CD14-positive monocyte (primary cell): Measurements from ENCODE around the gene MDH1B. TPM values are rescaled to one million over a fixed set of nuclear protein-coding genes. Genes with fewer than 3 reads are reported as not detected.
"Not testable (repeated sequence)": the region's sequence is repeated elsewhere in the genome, so short reads cannot be mapped to it uniquely, and the experiment has no call there.

Source experiments
- DNase-seq, 3 donors: peaks; one replicate each; pipeline ENCODE4 v3.0.0-alpha.2; 2011 to 2022
- H2AFZ ChIP-seq: 2 replicates; pipeline ENCODE4 v1.6.0; 2012; ENCODE audit warnings: mild to moderate bottlenecking, low read depth, low read length, inconsistent platforms; ENCODE audit not compliant: insufficient read depth, poor library complexity, severe bottlenecking
- H3K27ac ChIP-seq, 2 donors: 1 replicate in 1 of 2; 2 replicates in 1 of 2; pipeline ENCODE4 v1.5.1; 2012 to 2013; ENCODE audit warnings: low read length in 2 of 2, control low read depth in 1 of 2, inconsistent platforms in 1 of 2, low read depth in 1 of 2, mild to moderate bottlenecking in 1 of 2
- H3K27me3 ChIP-seq, 2 donors: one replicate each; pipeline versions ENCODE4 v1.6.0 to v1.6.1; 2011 to 2013; ENCODE audit warnings: low read length in 2 of 2; ENCODE audit not compliant: control insufficient read depth in 2 of 2, insufficient read depth in 2 of 2
- H3K36me3 ChIP-seq, 2 donors: replicated peaks in 1 of 2; 1 replicate in 1 of 2; 2 replicates in 1 of 2; pipeline versions ENCODE4 v1.5.1 to v1.6.1; 2012 to 2013; ENCODE audit warnings: low read length in 2 of 2, control low read depth in 1 of 2, inconsistent platforms in 1 of 2, mild to moderate bottlenecking in 1 of 2; ENCODE audit not compliant: insufficient read depth in 2 of 2, control insufficient read depth in 1 of 2
- H3K4me1 ChIP-seq, 2 donors: 1 replicate in 1 of 2; 2 replicates in 1 of 2; pipeline versions ENCODE4 v1.5.1 to v1.6.1; 2012 to 2013; ENCODE audit warnings: low read length in 2 of 2, control low read depth in 1 of 2, inconsistent platforms in 1 of 2, mild to moderate bottlenecking in 1 of 2, moderate library complexity in 1 of 2; ENCODE audit not compliant: insufficient read depth in 2 of 2, control insufficient read depth in 1 of 2
- H3K4me2 ChIP-seq: replicated peaks from 2 replicates; pipeline ENCODE3; 2012; ENCODE audit warnings: low read length, moderate library complexity, mild to moderate bottlenecking; ENCODE audit not compliant: poor library complexity, severe bottlenecking; ENCODE audit errors: extremely low read depth
- H3K4me3 ChIP-seq, 3 experiments: fragments of 200-600 bp in 1 of 3; sonication (generic) in 1 of 3; replicated peaks in 1 of 3; 1 replicate in 2 of 3; 2 replicates in 1 of 3; pipeline ENCODE4 v1.5.1; 2011 to 2013; ENCODE audit warnings: low read length in 3 of 3, mild to moderate bottlenecking in 3 of 3, control low read depth in 2 of 3, low read depth in 2 of 3, inconsistent platforms in 1 of 3, moderate library complexity in 1 of 3
- H3K79me2 ChIP-seq: 2 replicates; pipeline ENCODE4 v1.6.0; 2012; ENCODE audit warnings: mild to moderate bottlenecking, control low read depth, inconsistent platforms, low read length, moderate library complexity; ENCODE audit not compliant: insufficient read depth
- H3K9ac ChIP-seq: 2 replicates; pipeline ENCODE4 v1.6.0; 2017; ENCODE audit warnings: low read length, mild to moderate bottlenecking; ENCODE audit not compliant: insufficient read depth, poor library complexity, severe bottlenecking
- H3K9me3 ChIP-seq, 2 donors: replicated peaks in 1 of 2; 1 replicate in 1 of 2; 2 replicates in 1 of 2; pipeline versions ENCODE4 v1.5.1 to v1.6.1; 2012 to 2013; ENCODE audit warnings: low read length in 2 of 2, control low read depth in 1 of 2; ENCODE audit not compliant: control insufficient read depth in 1 of 2, insufficient read depth in 1 of 2
- H4K20me1 ChIP-seq: 2 replicates; pipeline ENCODE4 v1.6.0; 2012; ENCODE audit warnings: mild to moderate bottlenecking, low read length, control low read depth, moderate library complexity; ENCODE audit not compliant: insufficient read depth
- H3K27ac Mint-ChIP-seq, 7 donors: one replicate each; pipeline ENCODE4 v1.8.0; 2020; ENCODE audit warnings: mild to moderate bottlenecking in 7 of 7, mixed read lengths in 7 of 7, moderate library complexity in 6 of 7, inconsistent platforms in 2 of 7
- H3K27me3 Mint-ChIP-seq, 3 donors: one replicate each; pipeline ENCODE4 v1.8.0; 2021 to 2022; ENCODE audit warnings: low read depth in 3 of 3, mild to moderate bottlenecking in 3 of 3, mixed read lengths in 3 of 3, moderate library complexity in 3 of 3, inconsistent platforms in 1 of 3
- H3K36me3 Mint-ChIP-seq, 2 donors: one replicate each; pipeline ENCODE4 v1.8.0; 2020; ENCODE audit warnings: mixed read lengths in 2 of 2, inconsistent platforms in 1 of 2, mild to moderate bottlenecking in 1 of 2
- H3K4me1 Mint-ChIP-seq: one replicate; pipeline ENCODE4 v1.8.0; 2020; ENCODE audit warnings: mild to moderate bottlenecking, mixed read lengths
- H3K4me3 Mint-ChIP-seq, 2 donors: one replicate each; pipeline ENCODE4 v1.8.0; 2020; ENCODE audit warnings: mild to moderate bottlenecking in 2 of 2, mixed read lengths in 2 of 2, moderate library complexity in 1 of 2
- H3K9me3 Mint-ChIP-seq, 7 donors: one replicate each; pipeline ENCODE4 v1.8.0; 2020 to 2022; ENCODE audit warnings: mixed read lengths in 7 of 7, mild to moderate bottlenecking in 6 of 7, moderate library complexity in 6 of 7, inconsistent platforms in 2 of 7
- WGBS: methylation state at CpG from one replicate; pipeline ENCODE4 v1.1.5; 2013; ENCODE audit warnings: missing lambda C conversion rate; ENCODE audit not compliant: insufficient coverage; 5-methylcytosine and 5-hydroxymethylcytosine counted together
- intact Hi-C, 2 donors: fragments of 100-400 bp; cut with micrococcal nuclease; formaldehyde crosslinking; loops; one replicate each; pipeline versions ENCODE4 v1.15.0 to v1.15.1; 2023
- polyA minus RNA-seq: library from RNA; depleted of rRNA, polyadenylated mRNA; stranded (reverse); fragments of >200 nt; gene quantifications from 2 replicates; pipeline ENCODE4 v1.2.3, GENCODE V29; 2012
- polyA plus RNA-seq, 3 donors: library from polyadenylated mRNA; depleted of rRNA in 1 of 3; unstranded in 2 of 3; stranded (reverse) in 1 of 3; fragments of 300-500 nt in 2 of 3; fragments of >200 nt in 1 of 3; fragmentation: Illumina TruSeq in 2 of 3; gene quantifications; 1 replicate in 2 of 3; 2 replicates in 1 of 3; pipeline ENCODE4 v1.2.3, GENCODE V29; 2012 to 2021
- total RNA-seq, 12 experiments: library from RNA in 1 of 12; stranded (reverse) in 1 of 12; fragments of 120-200 nt in 1 of 12; gene quantifications; one replicate each; pipeline ENCODE4 v1.2.4 and lab custom pipeline; 2013 to 2026; ENCODE audit warnings: mixed read lengths in 6 of 12, inconsistent platforms in 1 of 12
- TF ChIP-seq, protein P1 (sequence below): fragments of 200-600 bp; IDR thresholded peaks from one replicate; pipeline ENCODE4 v1.8.0; 2022; ENCODE audit warnings: antibody characterized with exemption, mild to moderate bottlenecking

MDH1B gene
- 0.06 TPM for total RNA-seq (2013)
- polyA plus RNA-seq, result not detected
- not detected in 2 replicates for polyA minus RNA-seq
- total RNA-seq (lab: John Stamatoyannopoulos, UW), result 0 to 1.5 (median 0.25) reads per million in 11 experiments

- peaks cover 24% of the 10 kb centered on the region for H3K79me2 ChIP-seq
- TF ChIP-seq, protein P1, sequence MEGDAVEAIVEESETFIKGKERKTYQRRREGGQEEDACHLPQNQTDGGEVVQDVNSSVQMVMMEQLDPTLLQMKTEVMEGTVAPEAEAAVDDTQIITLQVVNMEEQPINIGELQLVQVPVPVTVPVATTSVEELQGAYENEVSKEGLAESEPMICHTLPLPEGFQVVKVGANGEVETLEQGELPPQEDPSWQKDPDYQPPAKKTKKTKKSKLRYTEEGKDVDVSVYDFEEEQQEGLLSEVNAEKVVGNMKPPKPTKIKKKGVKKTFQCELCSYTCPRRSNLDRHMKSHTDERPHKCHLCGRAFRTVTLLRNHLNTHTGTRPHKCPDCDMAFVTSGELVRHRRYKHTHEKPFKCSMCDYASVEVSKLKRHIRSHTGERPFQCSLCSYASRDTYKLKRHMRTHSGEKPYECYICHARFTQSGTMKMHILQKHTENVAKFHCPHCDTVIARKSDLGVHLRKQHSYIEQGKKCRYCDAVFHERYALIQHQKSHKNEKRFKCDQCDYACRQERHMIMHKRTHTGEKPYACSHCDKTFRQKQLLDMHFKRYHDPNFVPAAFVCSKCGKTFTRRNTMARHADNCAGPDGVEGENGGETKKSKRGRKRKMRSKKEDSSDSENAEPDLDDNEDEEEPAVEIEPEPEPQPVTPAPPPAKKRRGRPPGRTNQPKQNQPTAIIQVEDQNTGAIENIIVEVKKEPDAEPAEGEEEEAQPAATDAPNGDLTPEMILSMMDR, result no peak
- no peaks in the 10 kb centered on the region for H3K9me3 ChIP-seq
- H3K4me3 ChIP-seq, result peak within 1 kb of the TSS; percentile 68 to 88 (median 69)
- peak within 1 kb of the TSS; percentile 91 for H3K9ac ChIP-seq
- H3K27me3 ChIP-seq, result no peaks in the 10 kb centered on the region
- DNase-seq, result peak; percentile 93 to 96 (median 94)
- peak within 1 kb of the TSS; percentile 89 to 93 for H3K4me3 Mint-ChIP-seq
- peak within 1 kb of the TSS; percentile 84 for H2AFZ ChIP-seq
- WGBS, result 0% methylated on average over 44 of the region's 46 CpGs
- no peaks in the 10 kb centered on the region for H3K9me3 Mint-ChIP-seq
- peaks cover 18 to 22% of the 10 kb centered on the region in 2 donors for H3K36me3 Mint-ChIP-seq
- peaks cover 0 to 2% (median 0%) of the 10 kb centered on the region in 3 donors for H3K27me3 Mint-ChIP-seq
- H3K36me3 ChIP-seq, result peaks cover 8 to 36% of the 10 kb centered on the region in 2 donors
- intact Hi-C loops, result loop anchor here in 1 of 2 donors (10.0 kb wide), 1 partner anchor 1489 kb away; the partner anchor contains the start of gene IDH1
- H3K27ac Mint-ChIP-seq, result peak within 1 kb of the TSS in 6 of 7 donors; percentile 97 to 99 (median 98)
- peak within 1 kb of the TSS; percentile 73 for H3K4me2 ChIP-seq
- no peaks in the 10 kb centered on the region for H4K20me1 ChIP-seq
- peak within 1 kb of the TSS; percentile 81 to 99 for H3K27ac ChIP-seq
- peaks cover 10% of the 10 kb centered on the region for H3K4me1 Mint-ChIP-seq
- H3K4me1 ChIP-seq, result peaks cover 13 to 15% of the 10 kb centered on the region in 2 donors
Observed at GRCh38 chr2:206765242-206766056, at the start of gene MDH1B, which contains the start of gene FASTKD2. Gene MDH1B, minus strand, starts transcription at chr2:206765328. Its CDS starts 57 bp downstream, at chr2:206765271. Gene FASTKD2, plus strand, starts transcription at chr2:206765606. Its CDS starts 1,088 bp downstream, at chr2:206766694.

DNA sequence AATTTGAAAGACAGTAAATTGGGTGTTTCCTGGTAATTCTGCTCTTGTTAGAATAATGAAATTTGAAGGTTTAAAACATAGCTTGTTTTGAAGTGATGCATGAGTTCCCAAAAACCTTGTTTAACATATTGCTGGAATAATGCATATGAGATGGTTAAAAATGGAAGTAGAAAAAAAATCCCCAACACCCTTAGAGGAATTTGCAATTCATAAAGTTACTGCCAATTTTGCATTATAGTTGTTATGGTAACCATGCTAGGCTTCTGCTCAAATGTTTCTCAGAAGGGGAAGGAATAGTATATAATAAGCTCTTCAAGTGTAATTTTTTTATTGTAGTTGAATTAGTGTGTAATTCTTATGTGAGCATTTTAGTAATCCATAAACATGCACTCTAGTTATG is 49.4 kb upstream of the MDH1B start:
- Histone ChIP-seq H3K4me1 (no peaks in the 10 kb centered on the region), H3K27me3 (no peaks in the 10 kb centered on the region), H3K4me3 (no peak overlapping the region), H3K36me3 (no peaks in the 10 kb centered on the region), H3K79me2 (no peaks in the 10 kb centered on the region), H3K27ac (no peak overlapping the region), H2AFZ (no peak overlapping the region), H4K20me1 (no peaks in the 10 kb centered on the region), H3K9me3 (no peaks in the 10 kb centered on the region), H3K4me2 (no peak overlapping the region), H3K9ac (no peak overlapping the region)
- Mint-ChIP-seq H3K36me3 (peaks cover 0 to 2% of the 10 kb centered on the region in 2 donors), H3K27me3 (peaks cover 1 to 8% (median 2%) of the 10 kb centered on the region in 3 donors), H3K4me3 (no peak overlapping the region), H3K27ac (no peak overlapping the region), H3K9me3 (peaks cover 0 to 3% (median 0%) of the 10 kb centered on the region in 7 donors), H3K4me1 (no peaks in the 10 kb centered on the region)
- TF ChIP-seq, protein P1, result no peak
- intact Hi-C loops, result no loop called here
- DNase-seq, result no peak

- intact Hi-C loops, H3K79me2 ChIP-seq, H3K27me3 ChIP-seq, H3K4me1 ChIP-seq, DNase-seq, H3K4me3 ChIP-seq, H3K36me3 Mint-ChIP-seq, H4K20me1 ChIP-seq, H3K9ac ChIP-seq, H3K9me3 Mint-ChIP-seq, H3K4me2 ChIP-seq, H2AFZ ChIP-seq, H3K27ac Mint-ChIP-seq, H3K27ac ChIP-seq, H3K9me3 ChIP-seq, H3K27me3 Mint-ChIP-seq, H3K4me3 Mint-ChIP-seq, H3K36me3 ChIP-seq: not testable (repeated sequence)
- WGBS, result 90% methylated on average over 2 of the region's 5 CpGs
- peaks cover 16% of the 10 kb centered on the region for H3K4me1 Mint-ChIP-seq
Observed at GRCh38 chr2:206812471-206812870, 47.3 kb upstream of the MDH1B start.
